DND-41 (cell line): ENCODE measurements around the gene FHOD3.

Experiments used
- EZH2 ChIP-seq: IDR thresholded peaks from 3 replicates; pipeline ENCODE4 v1.6.1; 2012; ENCODE audit warnings: borderline replicate concordance, low read depth, mild to moderate bottlenecking, moderate library complexity, low read length, inconsistent platforms; ENCODE audit not compliant: severe bottlenecking
- TF ChIP-seq, protein P1 (sequence below): IDR thresholded peaks from 2 replicates; pipeline ENCODE4 v1.5.1; 2012; ENCODE audit warnings: borderline replicate concordance, low read length, moderate library complexity, mild to moderate bottlenecking; ENCODE audit not compliant: poor library complexity, severe bottlenecking; ENCODE audit errors: extremely low read depth

DNA sequence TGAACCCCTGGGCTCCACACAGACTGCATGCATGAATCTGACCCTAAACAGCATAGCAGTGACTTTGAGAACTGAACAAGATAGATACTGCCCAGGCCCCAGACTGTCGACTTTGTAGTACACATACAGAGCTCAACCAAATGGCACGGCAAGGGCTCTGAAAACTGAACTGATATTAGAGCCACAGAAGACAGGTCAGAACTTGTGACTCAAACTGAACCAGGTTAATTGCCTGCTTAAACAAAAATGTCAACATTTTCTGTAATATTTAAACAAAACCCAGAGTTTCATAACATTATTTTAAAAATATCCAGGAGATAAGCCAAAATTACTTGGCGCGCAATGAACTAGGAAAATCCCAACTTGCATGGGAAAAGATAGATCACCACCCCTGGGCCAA lies 271.0 kb downstream of the FHOD3 start:
- TF ChIP-seq, protein P1, sequence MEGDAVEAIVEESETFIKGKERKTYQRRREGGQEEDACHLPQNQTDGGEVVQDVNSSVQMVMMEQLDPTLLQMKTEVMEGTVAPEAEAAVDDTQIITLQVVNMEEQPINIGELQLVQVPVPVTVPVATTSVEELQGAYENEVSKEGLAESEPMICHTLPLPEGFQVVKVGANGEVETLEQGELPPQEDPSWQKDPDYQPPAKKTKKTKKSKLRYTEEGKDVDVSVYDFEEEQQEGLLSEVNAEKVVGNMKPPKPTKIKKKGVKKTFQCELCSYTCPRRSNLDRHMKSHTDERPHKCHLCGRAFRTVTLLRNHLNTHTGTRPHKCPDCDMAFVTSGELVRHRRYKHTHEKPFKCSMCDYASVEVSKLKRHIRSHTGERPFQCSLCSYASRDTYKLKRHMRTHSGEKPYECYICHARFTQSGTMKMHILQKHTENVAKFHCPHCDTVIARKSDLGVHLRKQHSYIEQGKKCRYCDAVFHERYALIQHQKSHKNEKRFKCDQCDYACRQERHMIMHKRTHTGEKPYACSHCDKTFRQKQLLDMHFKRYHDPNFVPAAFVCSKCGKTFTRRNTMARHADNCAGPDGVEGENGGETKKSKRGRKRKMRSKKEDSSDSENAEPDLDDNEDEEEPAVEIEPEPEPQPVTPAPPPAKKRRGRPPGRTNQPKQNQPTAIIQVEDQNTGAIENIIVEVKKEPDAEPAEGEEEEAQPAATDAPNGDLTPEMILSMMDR = no peak
- no peak for TF ChIP-seq EZH2
